Stimulated activated CD8-positive, alpha-beta memory T cell treated with anti-CD3 and anti-CD28 coated beads, Interleukin-15, amount 100 ng/mL, for 48 hours (primary cell): ENCODE data around the gene SRCIN1.

Experiments used
- DNase-seq, 2 donors: peaks; one replicate each; pipeline ENCODE4 v3.0.0-alpha.2; 2020; ENCODE audit warnings: low read depth in 2 of 2

Gene SRCIN1

GRCh38 chr17:38583828-38584349 is 21.9 kb downstream of the SRCIN1 start:
- no peak for DNase-seq

GRCh38 chr17:38583176-38583575 is 22.6 kb downstream of the SRCIN1 start:
- DNase-seq = no peak

DNA sequence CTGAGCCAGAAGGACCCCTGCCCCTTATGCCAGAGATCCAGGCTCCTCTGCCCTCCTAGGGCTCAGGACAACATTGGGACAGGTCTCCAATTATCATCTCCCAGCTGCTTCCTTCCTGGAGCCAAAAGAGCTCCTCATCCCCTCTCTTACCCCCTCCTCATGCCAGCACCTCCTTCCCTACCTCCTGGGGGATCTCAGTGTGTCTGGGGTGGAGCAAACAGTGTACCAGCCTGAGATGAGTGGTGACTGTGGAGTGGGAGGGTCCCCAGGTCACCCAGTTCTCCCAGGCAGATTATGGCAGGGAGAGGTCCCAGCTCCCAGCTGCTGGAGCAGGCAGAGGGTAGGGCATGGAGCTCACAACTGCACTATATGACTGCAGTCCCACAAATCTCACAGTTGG is 23.7 kb downstream of the SRCIN1 start:
- DNase-seq = no peak

GRCh38 chr17:38579934-38580333 is 25.8 kb downstream of the SRCIN1 start:
- no peak for DNase-seq

GRCh38 chr17:38579083-38579480 is 26.7 kb downstream of the SRCIN1 start:
- DNase-seq = no peak

- no peak for DNase-seq
Observed at GRCh38 chr17:38578229-38579082, 27.3 kb downstream of the SRCIN1 start.

DNA sequence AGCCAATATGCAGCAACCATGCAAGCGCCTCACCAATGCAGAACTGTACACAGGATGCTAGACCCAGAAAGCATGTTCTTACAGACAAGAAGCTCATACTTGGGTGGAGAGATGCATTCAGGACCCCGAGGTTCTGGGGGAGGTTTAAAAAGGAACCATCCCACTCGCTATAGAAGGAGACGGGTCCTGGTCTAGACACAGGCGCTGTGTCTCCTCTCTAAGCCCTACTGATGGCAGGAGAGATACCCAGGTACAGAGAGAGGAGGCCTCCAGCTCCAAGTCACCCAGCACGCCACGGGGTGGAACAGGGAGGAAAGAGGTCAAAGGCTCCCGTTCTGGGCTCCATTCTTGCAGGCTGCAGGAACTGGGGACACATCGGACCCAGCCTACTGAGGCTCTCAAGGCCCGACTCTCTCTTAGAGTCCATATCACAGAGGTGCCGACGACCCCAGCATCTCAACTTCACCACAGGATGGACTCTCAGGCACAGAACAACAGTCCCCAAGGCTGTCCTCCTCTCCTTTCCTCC is 28.0 kb downstream of the SRCIN1 start:
- DNase-seq = no peak

DNA sequence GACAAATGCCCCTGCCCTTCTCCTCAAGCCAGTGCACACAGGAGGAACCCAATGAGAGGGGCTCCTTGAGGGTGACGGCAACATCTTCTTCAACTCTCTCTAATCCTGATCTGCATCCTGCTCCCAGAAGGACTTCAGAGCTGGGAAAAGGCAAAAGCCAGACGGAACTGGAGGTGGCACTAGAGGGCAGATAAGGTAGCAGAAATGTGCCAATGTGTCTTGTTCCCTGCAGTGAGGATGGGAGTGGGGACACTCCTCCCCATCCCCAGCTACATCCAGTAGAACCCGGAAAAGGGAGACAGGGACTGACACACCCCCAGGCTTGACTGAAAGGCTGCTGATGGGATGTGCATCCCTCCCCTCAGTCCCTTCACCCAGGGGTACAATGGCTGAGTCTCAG is 28.5 kb downstream of the SRCIN1 start:
- DNase-seq = no peak

- no peak for DNase-seq
Observed at GRCh38 chr17:38575781-38576180, 30.0 kb downstream of the SRCIN1 start.

- DNase-seq = no peak
Observed at GRCh38 chr17:38574712-38575111, 31.0 kb downstream of the SRCIN1 start.

DNA sequence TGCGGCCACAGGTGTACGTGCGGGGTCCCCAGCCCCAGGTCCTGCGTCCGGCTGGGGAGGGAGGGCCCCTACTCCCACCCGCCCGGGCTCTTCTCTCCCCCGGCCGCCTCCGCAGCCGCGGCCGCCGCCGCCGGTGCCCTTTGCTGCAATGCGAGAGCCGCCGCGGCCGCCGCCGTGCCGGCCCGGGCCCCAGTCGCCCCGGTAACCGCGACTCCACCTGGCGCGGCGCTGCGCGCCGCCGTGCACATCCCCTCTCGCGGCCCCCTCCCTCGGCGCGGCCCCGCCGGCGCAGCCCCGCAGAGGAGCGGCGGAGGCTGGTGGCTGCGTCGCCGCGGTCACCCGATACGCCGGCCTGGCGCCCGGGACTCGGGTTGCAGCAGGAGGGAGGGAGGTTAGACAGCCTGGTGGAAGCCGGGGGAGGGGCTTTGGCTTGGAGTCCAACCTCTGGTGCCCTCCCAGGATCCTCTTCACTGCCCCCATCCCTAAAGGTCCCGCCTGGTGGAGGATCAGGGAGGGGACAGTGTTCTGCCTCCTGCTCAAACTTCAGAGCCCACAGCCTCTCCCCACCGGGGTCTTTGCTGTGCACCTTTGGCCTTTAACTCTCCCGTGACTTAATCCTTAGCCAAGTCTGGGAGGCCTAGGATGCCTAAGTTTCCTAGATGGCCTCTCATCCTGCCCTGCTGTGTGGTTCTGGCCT is 32.9 kb downstream of the SRCIN1 start:
- no peak for DNase-seq

- DNase-seq = no peak
Observed at GRCh38 chr17:38571833-38572668, 33.7 kb downstream of the SRCIN1 start.

DNA sequence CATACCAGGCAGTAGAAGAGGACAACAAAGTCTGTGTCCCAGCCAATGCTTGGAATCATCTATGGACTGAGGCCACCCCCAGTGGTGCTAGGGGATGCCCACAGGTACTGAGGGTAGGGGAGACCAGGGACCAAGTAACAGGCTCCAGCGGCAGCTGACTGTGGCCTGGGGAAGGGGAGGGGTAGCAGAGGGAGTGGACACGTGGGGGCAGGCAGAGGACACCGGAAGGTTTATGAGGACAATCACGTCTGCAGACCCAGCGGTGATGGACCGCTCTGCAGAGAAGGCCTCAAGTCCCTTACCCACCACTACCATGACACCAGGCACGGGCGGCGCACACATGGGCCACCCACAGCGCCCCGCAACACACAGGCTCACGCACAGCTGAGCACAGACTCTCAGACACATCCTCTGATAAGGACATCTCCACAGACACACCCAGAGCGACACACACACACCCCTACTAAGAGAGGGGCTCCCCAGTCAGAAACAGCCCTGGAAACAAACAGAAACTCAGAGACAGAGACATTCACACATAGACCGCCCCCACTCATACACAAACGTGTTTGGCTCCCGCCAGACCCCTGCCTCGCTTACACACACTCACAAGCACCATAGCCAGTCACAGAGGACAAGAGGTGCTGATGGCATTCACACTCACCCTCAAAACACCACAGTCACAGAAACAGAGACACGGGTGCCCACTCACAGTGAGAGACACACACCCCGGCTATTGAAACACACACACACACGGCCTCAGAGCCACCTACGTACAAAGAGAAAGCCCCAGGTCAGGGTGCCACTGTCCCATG is 35.8 kb downstream of the SRCIN1 start:
- no peak for DNase-seq

- no peak for DNase-seq
Observed at GRCh38 chr17:38568845-38569510, 36.8 kb downstream of the SRCIN1 start.

- no peak for DNase-seq
Observed at GRCh38 chr17:38568274-38568673, 37.5 kb downstream of the SRCIN1 start.

GRCh38 chr17:38567350-38567749 is 38.4 kb downstream of the SRCIN1 start:
- no peak for DNase-seq

DNA sequence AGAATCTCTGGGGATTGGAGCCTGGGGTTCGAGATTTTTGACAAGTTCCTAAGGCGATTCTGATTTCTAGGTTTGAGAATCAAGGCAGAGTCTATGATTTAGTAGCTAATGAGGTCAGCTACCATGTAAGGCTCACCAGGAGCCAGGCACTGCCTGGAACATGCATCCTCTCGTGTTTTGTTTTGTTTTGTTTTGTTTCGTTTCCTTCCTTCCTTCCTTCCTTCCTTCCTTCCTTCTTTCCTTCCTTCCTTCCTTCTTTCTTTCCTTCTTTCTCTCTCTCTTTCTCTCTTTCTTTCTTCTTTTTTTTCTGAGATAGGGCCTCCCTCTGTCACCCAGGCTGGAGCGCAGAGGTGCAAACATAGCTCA is 39.1 kb downstream of the SRCIN1 start:
- no peak for DNase-seq

DNA sequence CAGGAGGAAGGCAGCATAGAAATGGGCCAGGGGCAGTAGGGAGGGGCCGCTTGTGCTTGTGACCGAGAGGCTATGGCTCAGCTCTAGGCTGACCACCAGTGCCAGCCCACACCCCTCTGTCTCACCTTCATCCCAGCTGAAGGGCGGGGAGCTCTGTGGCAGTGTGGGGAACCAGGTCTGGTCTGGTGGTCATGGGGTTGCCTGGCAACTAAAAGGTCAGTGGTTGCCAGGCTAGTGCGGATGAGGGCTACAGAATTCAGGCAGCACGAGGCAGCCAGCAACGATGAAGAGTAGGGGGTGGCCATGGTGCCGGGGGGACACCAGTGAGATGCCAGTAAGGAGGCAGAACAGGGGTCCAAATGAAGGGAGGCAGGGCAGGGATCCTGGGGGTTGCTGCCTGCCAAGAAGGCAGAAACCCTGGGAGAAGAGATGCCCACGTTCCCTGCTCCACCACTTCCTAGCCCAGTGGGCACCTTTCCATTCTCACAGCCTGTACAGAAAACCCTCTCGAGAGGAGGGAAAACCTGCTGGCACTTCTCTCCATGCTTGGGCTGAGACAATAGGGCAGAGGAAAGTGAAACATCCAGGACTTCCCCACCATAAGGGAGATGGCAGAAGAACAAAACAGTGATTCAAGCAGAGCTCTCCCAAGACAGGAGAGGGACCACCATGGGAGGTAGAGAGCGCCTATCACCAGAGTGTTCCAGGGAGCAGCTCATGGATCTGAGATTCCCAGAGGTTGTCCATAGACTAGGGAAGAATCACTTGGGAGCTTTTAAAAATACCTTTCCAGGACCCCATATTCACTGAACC is 39.7 kb downstream of the SRCIN1 start:
- DNase-seq = no peak

DNA sequence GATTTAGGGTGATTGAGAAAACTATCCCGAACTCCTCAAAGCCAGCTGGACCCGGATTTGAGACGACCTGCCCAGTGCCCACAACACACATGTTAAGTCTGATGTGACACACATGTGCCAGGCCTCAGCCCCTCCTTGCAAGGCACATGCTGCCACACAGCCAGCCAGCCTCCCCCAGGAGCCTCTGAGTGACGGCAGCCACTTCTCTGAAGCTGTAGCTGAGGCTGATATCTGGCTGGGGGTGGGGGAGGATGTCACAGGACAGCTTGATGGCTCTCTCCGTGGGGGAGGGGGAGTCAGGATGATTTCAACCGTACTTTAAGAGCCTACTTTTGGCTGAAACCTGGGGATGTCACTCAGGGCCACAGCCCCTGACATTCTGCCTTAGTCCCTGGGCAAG is 40.9 kb downstream of the SRCIN1 start:
- DNase-seq = no peak
